Right atrium auricular region (tissue), 2 donors: Measurements from ENCODE around the gene MFSD2A. TPM values are rescaled to one million over a fixed set of nuclear protein-coding genes. Genes with fewer than 3 reads are reported as not detected.

Source experiments
- DNase-seq: peaks from one replicate; pipeline ENCODE4 v3.0.0-alpha.2; 2019; ENCODE audit warnings: low spot score
- H3K27ac ChIP-seq, 2 donors: fragments of 200-600 bp; sonication (generic); 1 replicate in 1 of 2; 2 replicates in 1 of 2; pipeline ENCODE4 v1.5.1; 2016 to 2019
- H3K27me3 ChIP-seq, 2 donors: fragments of 200-600 bp; sonication (generic); one replicate each; pipeline versions ENCODE4 v1.5.1 to v1.6.0; 2017 to 2019
- H3K36me3 ChIP-seq: fragments of 200-600 bp; sonication (generic); one replicate; pipeline ENCODE4 v1.5.1; 2016
- H3K4me1 ChIP-seq, 2 donors: fragments of 200-600 bp; sonication (generic); one replicate each; pipeline versions ENCODE4 v1.5.1 to v1.6.0; 2017 to 2019
- H3K4me3 ChIP-seq, 2 donors: fragments of 200-600 bp; sonication (generic); 1 replicate in 1 of 2; 2 replicates in 1 of 2; pipeline ENCODE4 v1.5.1; 2017 to 2019; ENCODE audit warnings: mild to moderate bottlenecking in 1 of 2, moderate library complexity in 1 of 2
- H3K9me3 ChIP-seq, 2 donors: fragments of 200-600 bp; sonication (generic); one replicate each; pipeline ENCODE4 v1.5.1; 2019
- total RNA-seq, 2 donors: library from RNA; depleted of rRNA; stranded (reverse); fragments of >200 nt; gene quantifications; one replicate each; pipeline ENCODE4 v1.1.0, GENCODE V29; 2016
- TF ChIP-seq, protein P1 (sequence below), 2 donors: fragments of 200-600 bp; sonication (generic); IDR thresholded peaks; one replicate each; pipeline ENCODE4 v1.5.1; 2019; ENCODE audit warnings: antibody characterized with exemption in 2 of 2

The MFSD2A gene
- total RNA-seq, 2 donors from 2014 or later = 2.6 to 5.1 TPM

DNA sequence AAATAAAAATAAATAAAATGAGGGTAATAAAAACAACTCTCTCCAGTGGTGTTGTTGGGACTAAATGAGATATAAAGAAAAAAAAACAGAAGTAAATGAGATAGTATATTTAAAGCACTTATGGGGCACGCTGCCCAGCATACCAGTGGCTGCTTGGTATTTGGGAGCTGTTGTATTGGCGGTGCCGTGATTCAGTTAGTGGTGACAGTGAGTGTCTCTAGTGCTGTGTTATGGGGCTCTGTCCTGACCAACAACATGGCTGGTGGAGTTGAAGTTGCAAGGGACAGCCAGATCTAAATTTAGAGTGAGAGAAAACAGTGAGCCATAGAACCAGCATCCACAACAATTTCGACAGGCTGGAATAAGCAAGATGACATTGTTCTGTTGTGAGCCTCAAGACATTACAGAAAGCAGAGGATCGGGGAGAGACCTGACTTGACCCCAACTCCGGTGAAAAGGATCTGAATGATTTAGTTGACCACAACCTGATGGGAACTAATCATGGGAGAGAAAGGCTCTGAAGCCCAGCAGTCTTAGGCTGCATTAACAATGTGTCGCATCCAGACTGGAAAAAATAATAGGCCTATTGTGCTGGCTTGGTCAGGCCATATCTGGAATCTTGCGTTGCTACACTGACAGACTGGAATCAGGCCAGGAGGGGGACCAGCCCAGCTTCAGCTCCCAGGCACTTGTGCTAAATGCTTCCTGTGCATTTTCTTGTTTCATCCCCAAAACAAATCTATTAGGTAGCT lies 2.4 kb upstream of the MFSD2A start:
- DNase-seq = peak; percentile 62
- H3K4me1 ChIP-seq = peaks cover 0 to 25% of the 10 kb centered on the region in 2 donors
- TF ChIP-seq, protein P1, sequence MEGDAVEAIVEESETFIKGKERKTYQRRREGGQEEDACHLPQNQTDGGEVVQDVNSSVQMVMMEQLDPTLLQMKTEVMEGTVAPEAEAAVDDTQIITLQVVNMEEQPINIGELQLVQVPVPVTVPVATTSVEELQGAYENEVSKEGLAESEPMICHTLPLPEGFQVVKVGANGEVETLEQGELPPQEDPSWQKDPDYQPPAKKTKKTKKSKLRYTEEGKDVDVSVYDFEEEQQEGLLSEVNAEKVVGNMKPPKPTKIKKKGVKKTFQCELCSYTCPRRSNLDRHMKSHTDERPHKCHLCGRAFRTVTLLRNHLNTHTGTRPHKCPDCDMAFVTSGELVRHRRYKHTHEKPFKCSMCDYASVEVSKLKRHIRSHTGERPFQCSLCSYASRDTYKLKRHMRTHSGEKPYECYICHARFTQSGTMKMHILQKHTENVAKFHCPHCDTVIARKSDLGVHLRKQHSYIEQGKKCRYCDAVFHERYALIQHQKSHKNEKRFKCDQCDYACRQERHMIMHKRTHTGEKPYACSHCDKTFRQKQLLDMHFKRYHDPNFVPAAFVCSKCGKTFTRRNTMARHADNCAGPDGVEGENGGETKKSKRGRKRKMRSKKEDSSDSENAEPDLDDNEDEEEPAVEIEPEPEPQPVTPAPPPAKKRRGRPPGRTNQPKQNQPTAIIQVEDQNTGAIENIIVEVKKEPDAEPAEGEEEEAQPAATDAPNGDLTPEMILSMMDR (IDR thresholded peaks at IDR 0.05) = no peak

DNA sequence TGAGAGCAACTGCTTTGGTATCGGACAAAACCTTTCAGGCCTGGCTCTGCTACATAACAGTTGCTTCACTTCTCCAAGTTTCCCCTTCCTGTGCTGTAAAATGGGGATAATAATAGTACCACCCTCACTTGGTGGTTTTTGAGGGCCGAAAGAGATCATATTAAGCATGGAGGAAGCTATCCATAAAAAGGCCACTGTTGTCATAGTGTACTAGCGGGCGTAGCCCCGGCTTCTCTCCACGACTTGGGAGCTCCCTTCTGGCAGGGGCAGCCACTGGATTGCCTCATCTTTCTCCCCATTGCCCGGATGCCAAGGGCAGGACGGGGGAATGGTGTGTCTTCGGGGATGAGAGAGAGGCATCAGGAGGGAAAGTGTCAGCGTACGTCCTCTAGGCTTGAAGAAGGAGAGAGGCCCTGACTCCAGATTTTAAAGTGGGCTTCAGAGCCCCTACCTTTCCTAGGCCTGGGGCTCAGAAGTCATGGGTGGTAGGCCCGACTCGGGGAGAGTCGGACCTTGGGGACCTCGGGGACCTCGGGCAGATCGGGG lies 548 bp upstream of the MFSD2A start:
- TF ChIP-seq, protein P1 (IDR thresholded peaks at IDR 0.05) = no peak
- Histone ChIP-seq H3K4me3 (peak overlapping the region in 1 of 2 donors; percentile 59), H3K27ac (peak overlapping the region; percentile 42 to 66), H3K9me3 (no peaks in the 10 kb centered on the region), H3K36me3 (no peaks in the 10 kb centered on the region), H3K27me3 (no peaks in the 10 kb centered on the region), H3K4me1 (peaks cover 0 to 25% of the 10 kb centered on the region in 2 donors)
- peak; percentile 72 for DNase-seq

More for the DNA sequence above, 2.4 kb upstream of the MFSD2A start:
- Histone ChIP-seq H3K36me3 (no peaks in the 10 kb centered on the region), H3K4me3 (no peak overlapping the region), H3K9me3 (no peaks in the 10 kb centered on the region), H3K27me3 (no peaks in the 10 kb centered on the region), H3K27ac (peak overlapping the region; percentile 12 to 63)

DNA sequence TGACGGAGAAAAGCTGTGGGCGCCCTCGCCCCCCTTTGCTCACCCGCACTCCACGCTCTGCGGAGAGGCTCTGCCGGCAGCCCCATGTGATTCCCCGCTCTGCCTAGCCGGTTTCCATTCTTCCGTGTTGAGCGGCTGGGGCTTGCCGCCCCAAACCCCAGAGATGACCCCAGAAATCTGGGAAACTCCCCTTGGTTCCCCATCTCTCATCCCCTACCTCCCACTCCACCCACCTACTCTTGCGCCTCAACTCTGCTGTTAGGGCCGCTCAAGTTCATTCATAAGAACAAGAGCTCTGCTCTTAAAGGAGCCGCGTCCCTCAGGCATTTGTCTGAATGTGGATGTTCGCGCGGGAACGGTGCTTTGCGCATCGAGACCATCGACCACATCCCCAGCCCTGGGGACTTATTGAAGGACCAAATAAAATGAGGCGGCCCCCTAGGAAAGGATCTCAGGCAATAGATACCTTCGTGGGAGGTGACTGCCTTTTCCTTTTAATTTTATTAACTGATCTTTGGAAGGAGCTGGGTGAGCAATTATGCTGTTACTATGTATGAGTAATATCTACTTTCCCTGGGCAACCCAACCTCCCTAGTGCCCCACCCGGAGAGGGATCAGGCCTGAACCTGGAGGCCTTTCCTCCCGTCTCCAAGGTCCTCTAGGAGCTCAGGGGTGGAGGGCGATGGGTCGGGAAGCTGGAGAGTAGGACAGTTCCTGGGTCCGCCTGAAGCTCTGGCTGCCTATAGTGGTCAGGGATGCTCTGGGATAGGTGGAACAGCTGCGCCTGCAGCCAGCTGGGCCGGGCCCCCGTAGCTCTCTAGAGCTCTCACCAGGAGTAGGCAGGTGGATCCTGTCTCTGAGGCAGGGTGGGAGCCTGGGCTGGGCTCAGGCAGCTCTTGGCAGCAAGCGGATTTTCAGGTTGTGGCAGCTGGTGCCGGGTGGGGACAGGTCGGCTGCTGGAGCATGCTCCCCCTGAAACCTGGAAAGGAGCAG lies 898 bp downstream of the MFSD2A start:
- H3K36me3 ChIP-seq = no peaks in the 10 kb centered on the region

DNA sequence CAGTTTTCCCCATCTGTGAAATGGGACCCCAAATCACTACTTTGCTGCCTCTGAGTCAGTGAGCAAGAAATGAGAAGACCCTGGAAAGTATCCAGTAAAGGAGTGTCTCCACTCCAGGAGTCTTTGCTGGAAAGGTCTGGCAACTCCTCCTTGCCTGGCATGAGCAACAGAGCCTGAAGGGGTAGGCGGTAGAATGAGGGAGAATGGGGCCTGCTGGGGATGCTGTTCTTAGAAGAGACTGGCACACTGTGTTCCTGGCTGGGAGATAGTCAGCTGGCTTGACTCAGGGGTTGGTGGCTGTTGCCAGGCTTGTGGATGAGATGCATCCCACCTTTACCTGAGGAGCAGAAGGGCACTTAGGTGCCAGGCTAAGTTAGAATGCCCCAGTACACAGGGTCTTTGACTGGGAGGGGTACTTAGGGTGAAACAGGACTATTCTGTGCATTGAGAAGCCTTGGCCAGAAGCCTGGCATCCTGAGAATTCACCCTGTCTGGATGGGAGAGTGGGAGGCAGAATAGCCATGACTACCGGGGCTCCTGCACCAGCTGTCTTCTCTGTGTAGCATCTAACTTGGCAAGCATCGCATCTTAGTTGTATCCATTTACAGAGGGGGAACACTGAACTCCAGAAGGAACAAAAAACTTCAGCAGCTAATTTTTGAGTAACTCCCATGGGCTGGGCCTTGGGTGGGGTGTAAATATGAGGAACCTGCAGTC lies 2.5 kb downstream of the MFSD2A start:
- Histone ChIP-seq H3K36me3 (no peaks in the 10 kb centered on the region), H3K9me3 (no peaks in the 10 kb centered on the region), H3K27me3 (no peaks in the 10 kb centered on the region), H3K4me1 (peaks cover 0 to 25% of the 10 kb centered on the region in 2 donors), H3K4me3 (no peak overlapping the region), H3K27ac (no peak overlapping the region)
- no peak for DNase-seq
- TF ChIP-seq, protein P1 (IDR thresholded peaks at IDR 0.05) = no peak

More for the DNA sequence above, 898 bp downstream of the MFSD2A start:
- Histone ChIP-seq H3K4me3 (peak overlapping the region; percentile 29 to 59), H3K27me3 (no peaks in the 10 kb centered on the region), H3K4me1 (peaks cover 0 to 25% of the 10 kb centered on the region in 2 donors), H3K9me3 (no peaks in the 10 kb centered on the region), H3K27ac (peak overlapping the region in 1 of 2 donors; percentile 35)
- TF ChIP-seq, protein P1 (IDR thresholded peaks at IDR 0.05) = no peak
- peak; percentile 67 for DNase-seq
